SU-DHL-6 (cell line): ENCODE measurements around the gene HOXB5.

Experiments
- CTCF ChIP-seq: fragments of 200-600 bp; sonication (generic); IDR thresholded peaks from one replicate; pipeline ENCODE4 v1.5.1; 2017; ENCODE audit warnings: antibody characterized with exemption, mild to moderate bottlenecking, low read length, moderate library complexity; ENCODE audit not compliant: insufficient read depth, poor library complexity, severe bottlenecking
- EZH2phosphoT487 ChIP-seq: fragments of 200-600 bp; sonication (generic), shearing (Covaris generic); conservative IDR thresholded peaks from 2 replicates; pipeline ENCODE4 v1.6.1; 2018; ENCODE audit warnings: mild to moderate bottlenecking, antibody characterized with exemption, low read length, moderate library complexity, mixed read lengths

GRCh38 chr17:48599354-48599753, 5.8 kb upstream of the HOXB5 start:
- no peak for TF ChIP-seq CTCF
- no peak for TF ChIP-seq EZH2phosphoT487
